ENCODE measurements around the gene FRA10AC1. TPM values are rescaled to one million over a fixed set of nuclear protein-coding genes. Genes with fewer than 3 reads are reported as not detected.

FRA10AC1 gene
- total RNA-seq, 6 experiments from 2014 or later, result 8.3 to 10.7 (median 9.2) TPM

DNA sequence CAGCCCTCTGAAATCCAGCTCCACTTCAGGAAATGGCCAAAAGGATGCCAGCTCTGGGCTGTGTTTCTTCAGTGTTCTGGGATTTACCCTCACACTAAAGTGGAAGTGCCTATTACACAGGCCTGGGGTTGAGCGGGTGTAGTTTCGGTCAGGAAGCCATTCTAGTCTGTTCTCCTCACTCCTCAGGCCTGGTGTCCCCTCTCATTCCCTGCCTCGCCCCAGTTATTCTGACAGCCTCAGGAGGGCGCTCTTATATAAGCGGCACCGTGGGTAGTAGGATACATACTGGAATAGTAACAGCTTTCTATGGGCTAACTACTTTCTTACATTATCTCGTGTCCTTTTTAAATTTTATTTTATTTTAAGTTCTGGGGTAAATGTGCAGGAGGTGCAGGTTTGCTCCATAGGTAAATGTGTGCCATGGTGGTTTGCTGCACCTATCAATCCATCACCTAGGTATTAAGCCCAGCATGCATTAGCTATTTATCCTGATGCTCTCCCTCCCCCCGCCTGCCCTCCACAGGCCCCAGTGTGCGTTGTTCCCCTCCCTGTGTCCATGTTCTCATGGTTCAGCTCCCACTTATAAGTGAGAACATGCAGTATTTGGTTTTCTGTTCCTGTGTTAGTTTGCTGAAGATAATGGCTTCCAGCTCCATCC, 43.1 kb upstream of the FRA10AC1 start:
- Mint-ChIP-seq H3K9me3 (no peaks in the 10 kb centered on the region), H3K27me3 (ENCODE audit: insufficient read depth) (no peaks in the 10 kb centered on the region; the same call in 1 of the 2 replicates), H3K36me3 (ENCODE audit: low read depth) (no peaks in the 10 kb centered on the region), H3K4me1 (ENCODE audit: low read depth) (peaks cover 29% of the 10 kb centered on the region), H3K27ac (no peak overlapping the region), H3K4me3 (no peak overlapping the region)
- peak; percentile 81 for TF ChIP-seq CTCF (IDR thresholded peaks at IDR 0.05)
- peak; percentile 30 for DNase-seq

- peak overlapping the region; percentile 13; the same call in 1 of the 2 replicates for H3K4me3 Mint-ChIP-seq
- peaks cover 26% of the 10 kb centered on the region for H3K4me1 Mint-ChIP-seq (ENCODE audit: low read depth)
- no peak for DNase-seq
- H3K9me3 Mint-ChIP-seq, result no peaks in the 10 kb centered on the region
- H3K27ac Mint-ChIP-seq, result no peak overlapping the region
- H3K36me3 Mint-ChIP-seq (ENCODE audit: low read depth), result no peaks in the 10 kb centered on the region
- peaks cover 5% of the 10 kb centered on the region for H3K27me3 Mint-ChIP-seq (ENCODE audit: insufficient read depth)
- no peak for TF ChIP-seq CTCF (IDR thresholded peaks at IDR 0.05)
Observed at GRCh38 chr10:93742633-93743349, 40.4 kb upstream of the FRA10AC1 start.

DNA sequence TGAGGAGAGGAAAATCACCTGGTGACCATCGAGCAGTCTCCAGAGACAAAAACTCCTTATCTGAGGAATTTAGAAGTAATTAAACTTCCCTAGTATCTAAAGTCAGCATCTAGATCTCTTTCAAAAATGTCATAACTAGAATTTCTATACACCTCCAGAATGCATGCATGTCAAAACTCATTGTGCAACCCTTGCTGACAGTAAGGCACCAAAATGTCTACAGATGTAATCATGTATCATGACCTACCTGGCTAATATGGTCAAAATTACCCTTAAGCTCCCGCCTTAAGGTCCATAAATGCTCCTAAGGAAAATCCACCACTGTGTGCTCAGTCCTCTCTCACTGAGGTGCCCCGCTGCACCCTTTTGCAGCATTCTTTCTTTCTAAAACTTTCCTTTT, 39.0 kb upstream of the FRA10AC1 start:
- TF ChIP-seq CTCF (IDR thresholded peaks at IDR 0.05), result no peak
- Mint-ChIP-seq H3K9me3 (no peaks in the 10 kb centered on the region), H3K4me1 (ENCODE audit: low read depth) (peaks cover 12% of the 10 kb centered on the region), H3K27ac (no peak overlapping the region), H3K4me3 (no peak overlapping the region), H3K27me3 (ENCODE audit: insufficient read depth) (peaks cover 8% of the 10 kb centered on the region), H3K36me3 (ENCODE audit: low read depth) (no peaks in the 10 kb centered on the region)
- DNase-seq, result no peak

GRCh38 chr10:93726024-93726423, 23.6 kb upstream of the FRA10AC1 start:
- no peaks in the 10 kb centered on the region for H3K9me3 Mint-ChIP-seq
- H3K27ac Mint-ChIP-seq, result no peak overlapping the region
- H3K4me1 Mint-ChIP-seq (ENCODE audit: low read depth), result no peaks in the 10 kb centered on the region
- DNase-seq, result no peak
- no peak overlapping the region for H3K4me3 Mint-ChIP-seq
- no peaks in the 10 kb centered on the region for H3K36me3 Mint-ChIP-seq (ENCODE audit: low read depth)
- peaks cover 36% of the 10 kb centered on the region for H3K27me3 Mint-ChIP-seq (ENCODE audit: insufficient read depth)
- TF ChIP-seq CTCF (IDR thresholded peaks at IDR 0.05), result no peak

GRCh38 chr10:93723153-93723552, 20.8 kb upstream of the FRA10AC1 start:
- H3K27me3 Mint-ChIP-seq (ENCODE audit: insufficient read depth), result peaks cover 31% of the 10 kb centered on the region

More at GRCh38 chr10:93723153-93723552, 20.8 kb upstream of the FRA10AC1 start:
- no peak for DNase-seq
- no peaks in the 10 kb centered on the region for H3K36me3 Mint-ChIP-seq (ENCODE audit: low read depth)
- H3K4me3 Mint-ChIP-seq, result no peak overlapping the region
- no peak for TF ChIP-seq CTCF (IDR thresholded peaks at IDR 0.05)
- no peaks in the 10 kb centered on the region for H3K4me1 Mint-ChIP-seq (ENCODE audit: low read depth)
- no peak overlapping the region for H3K27ac Mint-ChIP-seq
- no peaks in the 10 kb centered on the region for H3K9me3 Mint-ChIP-seq

All from HFFc6 (cell line).